IMR-90 (cell line): Measurements from ENCODE around the gene PRKN. TPM values are rescaled to one million over a fixed set of nuclear protein-coding genes. Genes with fewer than 3 reads are reported as not detected.

Experiments
- ATAC-seq: fragments of 200-7000 bp; cut with Tn5 transposase; 2 replicates; pipeline ENCODE4 v1.9.1; 2020; ENCODE audit warnings: low read depth, mild to moderate bottlenecking, moderate library complexity
- BruUV-seq: library from RNA; stranded (reverse); fragments of 400-500 nt; replicated peaks from 2 replicates; lab custom pipeline; 2021; lab: Mats Ljungman, UMichigan
- CTCF ChIA-PET: fragments of 300-600 bp; formaldehyde crosslinking; extraction: SDS; loops from one replicate; lab custom pipeline; 2021; ENCODE audit warnings: antibody characterized with exemption; lab: Yijun Ruan, JAX
- POLR2A ChIA-PET: fragments of 300-600 bp; sonication (Branson Sonifier 250); formaldehyde crosslinking; loops from one replicate; lab custom pipeline; 2022; ENCODE audit warnings: antibody characterized with exemption; ENCODE audit not compliant: unreplicated experiment; lab: Charles Lee
- DNase-seq: peaks from one replicate; pipeline ENCODE4 v3.0.0; 2013
- H2AFZ ChIP-seq: replicated peaks from 2 replicates; pipeline ENCODE3; 2013; ENCODE audit warnings: low read length, mild to moderate bottlenecking; ENCODE audit not compliant: poor library complexity
- H2AK5ac ChIP-seq: 2 replicates; pipeline ENCODE4 v1.6.1; 2013; ENCODE audit warnings: low read depth, low read length, inconsistent platforms
- H2AK9ac ChIP-seq: replicated peaks from 2 replicates; pipeline ENCODE3; 2013; ENCODE audit warnings: mild to moderate bottlenecking, low read depth, low read length, moderate library complexity; ENCODE audit not compliant: poor library complexity
- H2BK120ac ChIP-seq: 2 replicates; pipeline ENCODE4 v1.6.1; 2013; ENCODE audit warnings: low read depth, low read length, inconsistent platforms
- H2BK15ac ChIP-seq: 3 replicates; pipeline ENCODE4 v1.6.1; 2013; ENCODE audit warnings: low read depth, low read length, inconsistent platforms
- H2BK20ac ChIP-seq: 2 replicates; pipeline ENCODE4 v1.6.1; 2013; ENCODE audit warnings: low read depth, mild to moderate bottlenecking, inconsistent platforms, low read length, moderate library complexity
- H2BK5ac ChIP-seq: 2 replicates; pipeline ENCODE4 v1.6.1; 2013; ENCODE audit warnings: mild to moderate bottlenecking, low read depth, low read length, inconsistent platforms; ENCODE audit not compliant: poor library complexity, severe bottlenecking
- H3K14ac ChIP-seq: replicated peaks from 2 replicates; pipeline ENCODE4 v1.6.1; 2013; ENCODE audit warnings: low read depth, low read length, inconsistent platforms
- H3K18ac ChIP-seq: 2 replicates; pipeline ENCODE4 v1.6.1; 2013; ENCODE audit warnings: low read depth, low read length, control low read depth
- H3K23ac ChIP-seq: 2 replicates; pipeline ENCODE4 v1.6.1; 2013; ENCODE audit warnings: low read depth, low read length, inconsistent platforms
- H3K27ac ChIP-seq: 2 replicates; pipeline ENCODE4 v1.5.1; 2013; ENCODE audit warnings: mild to moderate bottlenecking, control low read depth, low read length; ENCODE audit not compliant: insufficient read depth
- H3K27me3 ChIP-seq: 2 replicates; pipeline ENCODE4 v1.6.1; 2013; ENCODE audit warnings: low read length; ENCODE audit not compliant: control insufficient read depth, insufficient read depth
- H3K36me3 ChIP-seq: 2 replicates; pipeline ENCODE4 v1.6.1; 2013; ENCODE audit warnings: low read length, mixed read lengths; ENCODE audit not compliant: control insufficient read depth, insufficient read depth
- H3K4ac ChIP-seq: 2 replicates; pipeline ENCODE4 v1.6.1; 2013; ENCODE audit warnings: low read depth, low read length, inconsistent platforms
- H3K4me1 ChIP-seq: 2 replicates; pipeline ENCODE4 v1.6.1; 2013; ENCODE audit warnings: low read length, mixed read lengths; ENCODE audit not compliant: control insufficient read depth, insufficient read depth
- H3K4me2 ChIP-seq: 2 replicates; pipeline ENCODE4 v1.6.1; 2013; ENCODE audit warnings: low read depth, mild to moderate bottlenecking, control low read depth, low read length, moderate library complexity
- H3K4me3 ChIP-seq: 2 replicates; pipeline ENCODE4 v1.5.1; 2013; ENCODE audit warnings: low read depth, mild to moderate bottlenecking, control low read depth, low read length, moderate library complexity; ENCODE audit not compliant: insufficient read depth
- H3K56ac ChIP-seq: 2 replicates; pipeline ENCODE4 v1.6.1; 2013; ENCODE audit warnings: low read length, inconsistent platforms; ENCODE audit not compliant: insufficient read depth; ENCODE audit errors: extremely low read depth
- H3K79me1 ChIP-seq, 2 experiments: 2 replicates each; pipeline ENCODE4 v1.6.1; 2013; ENCODE audit warnings: low read length in 2 of 2, inconsistent platforms in 1 of 2, low read depth in 1 of 2
- H3K9ac ChIP-seq: 2 replicates; pipeline ENCODE4 v1.6.1; 2013; ENCODE audit warnings: low read depth, low read length, control low read depth
- H3K9me1 ChIP-seq: 2 replicates; pipeline ENCODE4 v1.6.1; 2013; ENCODE audit warnings: low read length, inconsistent platforms; ENCODE audit not compliant: insufficient read depth
- H3K9me3 ChIP-seq: 2 replicates; pipeline ENCODE4 v1.6.1; 2013; ENCODE audit warnings: low read length; ENCODE audit not compliant: control insufficient read depth, insufficient read depth
- H4K20me1 ChIP-seq: 2 replicates; pipeline ENCODE4 v1.6.1; 2013; ENCODE audit warnings: low read length, inconsistent platforms; ENCODE audit not compliant: insufficient read depth
- H4K5ac ChIP-seq: 2 replicates; pipeline ENCODE4 v1.6.1; 2013; ENCODE audit warnings: mild to moderate bottlenecking, low read depth, low read length, control low read depth
- H4K8ac ChIP-seq, 2 experiments: 2 replicates each; pipeline ENCODE4 v1.6.1; 2013; ENCODE audit warnings: low read depth in 2 of 2, low read length in 2 of 2, control low read depth in 1 of 2, inconsistent platforms in 1 of 2
- H4K91ac ChIP-seq: 2 replicates; pipeline ENCODE4 v1.6.1; 2013; ENCODE audit warnings: low read depth, low read length, inconsistent platforms; ENCODE audit not compliant: insufficient read depth
- BHLHE40 ChIP-seq: fragments of 150-350 bp; IDR thresholded peaks from 2 replicates; pipeline ENCODE4 v1.6.1; 2016; ENCODE audit warnings: mild to moderate bottlenecking, low read depth, low read length
- CEBPB ChIP-seq: IDR thresholded peaks from 2 replicates; pipeline ENCODE4 v1.6.1; 2012; ENCODE audit warnings: low read depth, low read length, improper control_type of control experiment
- CHD1 ChIP-seq: IDR thresholded peaks from 2 replicates; pipeline ENCODE4 v1.6.1; 2012; ENCODE audit warnings: low read depth, low read length, improper control_type of control experiment
- FOS ChIP-seq: fragments of 150-350 bp; IDR thresholded peaks from 2 replicates; pipeline ENCODE4 v1.6.1; 2016; ENCODE audit warnings: low read depth, low read length
- MAFK ChIP-seq: IDR thresholded peaks from 2 replicates; pipeline ENCODE4 v1.6.1; 2012; ENCODE audit warnings: low read depth, low read length, improper control_type of control experiment
- MAZ ChIP-seq: IDR thresholded peaks from 2 replicates; pipeline ENCODE4 v1.6.1; 2012; ENCODE audit warnings: low read depth, mild to moderate bottlenecking, low read length, improper control_type of control experiment, moderate library complexity, borderline replicate concordance
- MXI1 ChIP-seq: IDR thresholded peaks from 2 replicates; pipeline ENCODE4 v1.6.1; 2012; ENCODE audit warnings: low read depth, mild to moderate bottlenecking, low read length, moderate library complexity, borderline replicate concordance
- NFE2L2 ChIP-seq: fragments of 150-350 bp; IDR thresholded peaks from 2 replicates; pipeline ENCODE4 v1.6.1; 2016; ENCODE audit warnings: low read depth, mild to moderate bottlenecking, low read length
- POLR2A ChIP-seq: IDR thresholded peaks from 2 replicates; pipeline ENCODE4 v1.6.1; 2012; ENCODE audit warnings: mild to moderate bottlenecking, low read depth, low read length
- RAD21 ChIP-seq: IDR thresholded peaks from 2 replicates; pipeline ENCODE4 v1.6.1; 2012; ENCODE audit warnings: low read length, improper control_type of control experiment
- RCOR1 ChIP-seq: IDR thresholded peaks from 2 replicates; pipeline ENCODE4 v1.6.1; 2012; ENCODE audit warnings: mild to moderate bottlenecking, low read length, improper control_type of control experiment; ENCODE audit not compliant: insufficient replicate concordance
- RFX5 ChIP-seq: IDR thresholded peaks from 2 replicates; pipeline ENCODE4 v1.8.0; 2012; ENCODE audit warnings: low read depth, mild to moderate bottlenecking, low read length, moderate library complexity
- SMC3 ChIP-seq: fragments of 150-350 bp; IDR thresholded peaks from 2 replicates; pipeline ENCODE4 v1.6.1; 2016; ENCODE audit warnings: low read depth, mild to moderate bottlenecking, antibody characterized with exemption, low read length, moderate library complexity
- WGBS, 2 experiments: methylation state at CpG; one replicate each; pipeline versions ENCODE4 v1.1.5 to v1.1.7; 2013; ENCODE audit warnings: missing lambda C conversion rate in 2 of 2; ENCODE audit not compliant: insufficient read length in 1 of 2; ENCODE audit errors: extremely low coverage in 2 of 2; 5-methylcytosine and 5-hydroxymethylcytosine counted together
- dilution Hi-C: fragments of 300-500 bp; cut with HindIII; formaldehyde crosslinking; loops from one replicate; pipeline ENCODE4 v1.14.3; 2018; ENCODE audit warnings: low sequenced_read_pairs; ENCODE audit not compliant: unreplicated experiment
- in situ Hi-C: fragments of 300-500 bp; cut with MboI; formaldehyde crosslinking; loops from 3 replicates; pipeline ENCODE4 v1.14.3; 2019; ENCODE audit warnings: low sequenced_read_pairs, inconsistent platforms, mixed read lengths
- intact Hi-C: fragments of 100-400 bp; cut with micrococcal nuclease; formaldehyde crosslinking; loops from 2 replicates; pipeline ENCODE4 v1.10.0; 2022
- polyA plus RNA-seq, 3 experiments: library from polyadenylated mRNA; depleted of rRNA; stranded (reverse); fragments of >200 nt; gene quantifications; 2 replicates each; pipeline ENCODE4 v1.2.3, GENCODE V29; 2012; ENCODE audit warnings: low replicate concordance in 1 of 3
- total RNA-seq: library from RNA; depleted of rRNA; stranded (reverse); fragments of >200 nt; gene quantifications from 2 replicates; pipeline ENCODE4 v1.2.3, GENCODE V29; 2012
- TF ChIP-seq, protein P1 (sequence below): conservative IDR thresholded peaks from 2 replicates; pipeline ENCODE4 v1.5.1; 2012; ENCODE audit warnings: mild to moderate bottlenecking, low read depth, low read length, improper control_type of control experiment
- TF ChIP-seq, protein P2 (sequence below): fragments of 150-350 bp; IDR thresholded peaks from 2 replicates; pipeline ENCODE4 v1.6.1; 2017; ENCODE audit warnings: mild to moderate bottlenecking, antibody characterized with exemption, low read length, low read depth
- TF ChIP-seq, protein P3 (sequence below): fragments of 150-350 bp; IDR thresholded peaks from 2 replicates; pipeline ENCODE4 v1.6.1; 2016; ENCODE audit warnings: low read depth, mild to moderate bottlenecking, low read length, moderate library complexity, borderline replicate concordance

Gene PRKN
- total and polyA plus RNA-seq, 2 of the 4 experiments (the other 2 are of a cell fraction): 0.15 to 0.18 TPM

DNA sequence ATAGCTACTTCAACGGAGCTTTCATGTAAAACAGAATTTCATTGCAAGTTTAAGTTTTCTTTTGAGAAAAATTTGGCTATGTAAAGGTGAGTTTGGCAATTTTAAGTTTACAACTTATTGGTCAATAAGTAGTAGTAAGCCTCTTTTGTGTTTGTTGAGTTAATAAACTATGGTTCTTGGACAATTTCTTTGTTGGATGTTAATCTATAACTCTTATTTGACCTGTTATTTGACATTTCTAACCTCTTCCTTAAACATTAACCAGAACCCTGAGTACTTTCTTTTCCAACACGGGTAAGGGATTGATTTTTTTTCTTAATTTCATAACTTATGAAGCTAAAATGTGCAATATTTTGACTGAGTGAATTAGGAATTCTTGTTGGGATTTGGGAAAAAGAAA lies 354.4 kb downstream of the PRKN start:
- ChIA-PET POLR2A (no interaction called here), CTCF (no interaction called here)
- intact Hi-C loops: no loop called here
- Histone ChIP-seq H2BK20ac (no peak overlapping the region), H3K18ac (no peak overlapping the region), H2BK5ac (no peak overlapping the region), H3K4me2 (no peak overlapping the region), H4K5ac (no peak overlapping the region), H2AFZ (no peak overlapping the region), H3K27me3 (no peaks in the 10 kb centered on the region), H3K4ac (no peak overlapping the region), H3K23ac (no peak overlapping the region), H3K9me1 (no peaks in the 10 kb centered on the region), H2AK5ac (no peak overlapping the region), H3K27ac (no peak overlapping the region), H3K14ac (no peak overlapping the region), H2AK9ac (no peak overlapping the region), H3K79me1 (no peaks in the 10 kb centered on the region), H3K9ac (no peak overlapping the region), H4K20me1 (no peaks in the 10 kb centered on the region), H3K9me3 (peaks cover 22% of the 10 kb centered on the region), H2BK15ac (no peak overlapping the region), H3K56ac (no peak overlapping the region), H4K8ac (no peak overlapping the region), H4K91ac (no peak overlapping the region), H3K4me1 (no peaks in the 10 kb centered on the region), H3K4me3 (no peak overlapping the region), H3K36me3 (no peaks in the 10 kb centered on the region), H2BK120ac (no peak overlapping the region)
- TF ChIP-seq FOS: no peak
- no peak for TF ChIP-seq RAD21
- TF ChIP-seq NFE2L2: no peak
- TF ChIP-seq CEBPB: no peak
- no peak for TF ChIP-seq MAFK
- TF ChIP-seq, protein P1, sequence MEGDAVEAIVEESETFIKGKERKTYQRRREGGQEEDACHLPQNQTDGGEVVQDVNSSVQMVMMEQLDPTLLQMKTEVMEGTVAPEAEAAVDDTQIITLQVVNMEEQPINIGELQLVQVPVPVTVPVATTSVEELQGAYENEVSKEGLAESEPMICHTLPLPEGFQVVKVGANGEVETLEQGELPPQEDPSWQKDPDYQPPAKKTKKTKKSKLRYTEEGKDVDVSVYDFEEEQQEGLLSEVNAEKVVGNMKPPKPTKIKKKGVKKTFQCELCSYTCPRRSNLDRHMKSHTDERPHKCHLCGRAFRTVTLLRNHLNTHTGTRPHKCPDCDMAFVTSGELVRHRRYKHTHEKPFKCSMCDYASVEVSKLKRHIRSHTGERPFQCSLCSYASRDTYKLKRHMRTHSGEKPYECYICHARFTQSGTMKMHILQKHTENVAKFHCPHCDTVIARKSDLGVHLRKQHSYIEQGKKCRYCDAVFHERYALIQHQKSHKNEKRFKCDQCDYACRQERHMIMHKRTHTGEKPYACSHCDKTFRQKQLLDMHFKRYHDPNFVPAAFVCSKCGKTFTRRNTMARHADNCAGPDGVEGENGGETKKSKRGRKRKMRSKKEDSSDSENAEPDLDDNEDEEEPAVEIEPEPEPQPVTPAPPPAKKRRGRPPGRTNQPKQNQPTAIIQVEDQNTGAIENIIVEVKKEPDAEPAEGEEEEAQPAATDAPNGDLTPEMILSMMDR: no peak
- no peak for TF ChIP-seq MXI1
- TF ChIP-seq POLR2A: no peak
- TF ChIP-seq, protein P2, sequence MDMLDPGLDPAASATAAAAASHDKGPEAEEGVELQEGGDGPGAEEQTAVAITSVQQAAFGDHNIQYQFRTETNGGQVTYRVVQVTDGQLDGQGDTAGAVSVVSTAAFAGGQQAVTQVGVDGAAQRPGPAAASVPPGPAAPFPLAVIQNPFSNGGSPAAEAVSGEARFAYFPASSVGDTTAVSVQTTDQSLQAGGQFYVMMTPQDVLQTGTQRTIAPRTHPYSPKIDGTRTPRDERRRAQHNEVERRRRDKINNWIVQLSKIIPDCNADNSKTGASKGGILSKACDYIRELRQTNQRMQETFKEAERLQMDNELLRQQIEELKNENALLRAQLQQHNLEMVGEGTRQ: no peak
- TF ChIP-seq, protein P3, sequence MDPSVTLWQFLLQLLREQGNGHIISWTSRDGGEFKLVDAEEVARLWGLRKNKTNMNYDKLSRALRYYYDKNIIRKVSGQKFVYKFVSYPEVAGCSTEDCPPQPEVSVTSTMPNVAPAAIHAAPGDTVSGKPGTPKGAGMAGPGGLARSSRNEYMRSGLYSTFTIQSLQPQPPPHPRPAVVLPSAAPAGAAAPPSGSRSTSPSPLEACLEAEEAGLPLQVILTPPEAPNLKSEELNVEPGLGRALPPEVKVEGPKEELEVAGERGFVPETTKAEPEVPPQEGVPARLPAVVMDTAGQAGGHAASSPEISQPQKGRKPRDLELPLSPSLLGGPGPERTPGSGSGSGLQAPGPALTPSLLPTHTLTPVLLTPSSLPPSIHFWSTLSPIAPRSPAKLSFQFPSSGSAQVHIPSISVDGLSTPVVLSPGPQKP: no peak
- TF ChIP-seq BHLHE40: no peak
- TF ChIP-seq CHD1: no peak
- TF ChIP-seq RCOR1: no peak
- no peak for TF ChIP-seq SMC3
- TF ChIP-seq RFX5: no peak
- TF ChIP-seq MAZ: no peak
- in situ Hi-C loops: no loop called here
- DNase-seq (no peak), ATAC-seq (no peak)
- BruUV-seq: no TSS peak
- dilution Hi-C loops: no loop called here
- no CpG with 5 or more reads among the region's 2 CpGs for whole genome bisulfite sequencing, 2 experiments
